C4-2B (cell line): ENCODE measurements around the gene BARX2.

ENCODE experiments used
- ZFX ChIP-seq: fragments of 450-650 bp; IDR thresholded peaks from 2 replicates; pipeline ENCODE4 v1.6.1; 2017
- TF ChIP-seq, protein P1 (sequence below): fragments of 450-650 bp; conservative IDR thresholded peaks from 2 replicates; pipeline ENCODE4 v1.5.1; 2017; ENCODE audit warnings: mild to moderate bottlenecking

DNA sequence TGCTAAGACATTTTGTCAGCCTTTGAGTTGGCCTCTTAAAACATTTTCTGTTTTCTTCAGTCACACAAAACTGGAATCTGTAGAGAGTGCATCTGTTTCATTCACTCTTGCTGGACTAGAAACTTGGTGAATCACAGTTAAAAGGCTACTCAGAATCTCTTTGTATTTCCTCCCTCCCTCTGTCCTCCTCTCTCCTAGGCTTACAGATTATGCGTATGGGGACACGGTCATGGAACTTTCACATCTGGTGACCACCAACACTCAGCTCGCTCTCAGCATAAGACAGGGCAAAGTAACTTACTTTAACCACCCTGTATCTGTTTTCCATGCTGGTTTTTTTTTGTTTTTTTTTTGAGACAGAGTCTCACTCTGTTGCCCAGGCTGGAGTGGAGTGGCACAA lies 50.4 kb downstream of the BARX2 start:
- TF ChIP-seq, protein P1, sequence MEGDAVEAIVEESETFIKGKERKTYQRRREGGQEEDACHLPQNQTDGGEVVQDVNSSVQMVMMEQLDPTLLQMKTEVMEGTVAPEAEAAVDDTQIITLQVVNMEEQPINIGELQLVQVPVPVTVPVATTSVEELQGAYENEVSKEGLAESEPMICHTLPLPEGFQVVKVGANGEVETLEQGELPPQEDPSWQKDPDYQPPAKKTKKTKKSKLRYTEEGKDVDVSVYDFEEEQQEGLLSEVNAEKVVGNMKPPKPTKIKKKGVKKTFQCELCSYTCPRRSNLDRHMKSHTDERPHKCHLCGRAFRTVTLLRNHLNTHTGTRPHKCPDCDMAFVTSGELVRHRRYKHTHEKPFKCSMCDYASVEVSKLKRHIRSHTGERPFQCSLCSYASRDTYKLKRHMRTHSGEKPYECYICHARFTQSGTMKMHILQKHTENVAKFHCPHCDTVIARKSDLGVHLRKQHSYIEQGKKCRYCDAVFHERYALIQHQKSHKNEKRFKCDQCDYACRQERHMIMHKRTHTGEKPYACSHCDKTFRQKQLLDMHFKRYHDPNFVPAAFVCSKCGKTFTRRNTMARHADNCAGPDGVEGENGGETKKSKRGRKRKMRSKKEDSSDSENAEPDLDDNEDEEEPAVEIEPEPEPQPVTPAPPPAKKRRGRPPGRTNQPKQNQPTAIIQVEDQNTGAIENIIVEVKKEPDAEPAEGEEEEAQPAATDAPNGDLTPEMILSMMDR, result no peak
- TF ChIP-seq ZFX, result no peak
